Liver (tissue), 9 donors: ENCODE measurements around the gene MALRD1. TPM values are rescaled to one million over a fixed set of nuclear protein-coding genes. Genes with fewer than 3 reads are reported as not detected.

Experiments
- DNase-seq: peaks from one replicate; pipeline ENCODE4 v3.0.0-alpha.2; 2017; ENCODE audit warnings: low spot score
- H3K27ac ChIP-seq, 2 donors: one replicate each; pipeline ENCODE4 v1.7.0; 2013; ENCODE audit warnings: inconsistent platforms in 2 of 2, low read length in 2 of 2, control low read depth in 1 of 2, low read depth in 1 of 2, mild to moderate bottlenecking in 1 of 2
- H3K27me3 ChIP-seq, 4 donors: one replicate each; pipeline versions ENCODE4 v1.6.1 to v1.7.0; 2013; ENCODE audit warnings: low read length in 3 of 4, inconsistent platforms in 1 of 4, mild to moderate bottlenecking in 1 of 4, moderate library complexity in 1 of 4; ENCODE audit not compliant: control insufficient read depth in 4 of 4, insufficient read depth in 4 of 4
- H3K36me3 ChIP-seq, 4 donors: one replicate each; pipeline versions ENCODE4 v1.6.1 to v1.7.0; 2013; ENCODE audit warnings: low read length in 3 of 4, mild to moderate bottlenecking in 3 of 4, low read depth in 1 of 4, moderate library complexity in 1 of 4; ENCODE audit not compliant: control insufficient read depth in 4 of 4, insufficient read depth in 3 of 4
- H3K4me1 ChIP-seq, 4 donors: one replicate each; pipeline versions ENCODE4 v1.6.1 to v1.7.0; 2013; ENCODE audit warnings: low read length in 3 of 4, mild to moderate bottlenecking in 3 of 4, moderate library complexity in 1 of 4; ENCODE audit not compliant: control insufficient read depth in 4 of 4, insufficient read depth in 4 of 4
- H3K4me3 ChIP-seq, 3 donors: one replicate each; pipeline versions ENCODE4 v1.6.1 to v1.7.0; 2013; ENCODE audit warnings: low read length in 3 of 3, control low read depth in 1 of 3, low read depth in 1 of 3, mild to moderate bottlenecking in 1 of 3
- H3K9ac ChIP-seq, 2 donors: one replicate each; pipeline ENCODE4 v1.7.0; 2013; ENCODE audit warnings: low read length in 2 of 2, mild to moderate bottlenecking in 2 of 2, moderate library complexity in 2 of 2, control low read depth in 1 of 2, low read depth in 1 of 2
- H3K9me3 ChIP-seq, 4 donors: one replicate each; pipeline versions ENCODE4 v1.6.1 to v1.7.0; 2013; ENCODE audit warnings: low read length in 3 of 4; ENCODE audit not compliant: control insufficient read depth in 4 of 4
- EGR1 ChIP-seq, 2 donors: IDR thresholded peaks; 2 replicates each; pipeline ENCODE4 v1.6.1; 2016 to 2018; ENCODE audit warnings: antibody characterized with exemption in 2 of 2, low read depth in 2 of 2
- FOXA1 ChIP-seq: IDR thresholded peaks from 2 replicates; pipeline ENCODE4 v1.6.1; 2016; ENCODE audit warnings: antibody characterized with exemption
- FOXA2 ChIP-seq: IDR thresholded peaks from 2 replicates; pipeline ENCODE4 v1.6.1; 2016; ENCODE audit warnings: antibody characterized with exemption
- GABPA ChIP-seq, 2 donors: IDR thresholded peaks in 1 of 2; conservative IDR thresholded peaks in 1 of 2; 2 replicates each; pipeline ENCODE4 v1.6.1; 2016; ENCODE audit warnings: antibody characterized with exemption in 2 of 2, mild to moderate bottlenecking in 1 of 2, moderate library complexity in 1 of 2
- HNF4A ChIP-seq, 2 donors: conservative IDR thresholded peaks; 2 replicates each; pipeline ENCODE4 v1.6.1; 2016; ENCODE audit warnings: antibody characterized with exemption in 2 of 2, mild to moderate bottlenecking in 2 of 2
- HNF4G ChIP-seq: IDR thresholded peaks from 2 replicates; pipeline ENCODE4 v1.6.1; 2016; ENCODE audit warnings: antibody characterized with exemption
- RAD21 ChIP-seq, 2 donors: IDR thresholded peaks; 2 replicates each; pipeline ENCODE4 v1.6.1; 2016; ENCODE audit warnings: antibody characterized with exemption in 2 of 2, mild to moderate bottlenecking in 2 of 2
- RXRA ChIP-seq, 2 donors: IDR thresholded peaks; 2 replicates each; pipeline ENCODE4 v1.6.1; 2017 to 2018; ENCODE audit warnings: antibody characterized with exemption in 2 of 2, mild to moderate bottlenecking in 1 of 2
- SP1 ChIP-seq: IDR thresholded peaks from 2 replicates; pipeline ENCODE4 v1.6.1; 2018; ENCODE audit warnings: antibody characterized with exemption, mild to moderate bottlenecking
- TAF1 ChIP-seq: conservative IDR thresholded peaks from 2 replicates; pipeline ENCODE4 v1.6.1; 2016; ENCODE audit warnings: antibody characterized with exemption, mild to moderate bottlenecking
- YY1 ChIP-seq: IDR thresholded peaks from 2 replicates; pipeline ENCODE4 v1.6.1; 2016; ENCODE audit warnings: antibody characterized with exemption, mild to moderate bottlenecking
- ZBTB33 ChIP-seq: IDR thresholded peaks from 2 replicates; pipeline ENCODE4 v1.6.1; 2016; ENCODE audit warnings: antibody characterized with exemption
- WGBS: extraction: QIAGEN DNeasy Blood & Tissue Kit; methylation state at CpG from one replicate; pipeline ENCODE4 v1.1.7; 2013; 5-methylcytosine and 5-hydroxymethylcytosine counted together
- polyA plus RNA-seq, 2 donors: library from polyadenylated mRNA; stranded (reverse) in 1 of 2; unstranded in 1 of 2; fragments of 200-250 nt in 1 of 2; fragments of >200 nt in 1 of 2; fragmentation: Nextera tagmentation in 1 of 2; extraction: Ambion mirVana in 1 of 2; gene quantifications; one replicate each; pipeline versions ENCODE4 v1.2.1 to v1.2.3, GENCODE V29; 2013 to 2015
- total RNA-seq, 2 donors: library from RNA; depleted of rRNA; stranded (reverse); fragments of >200 nt; gene quantifications; one replicate each; pipeline ENCODE4 v1.2.3, GENCODE V29; 2014
- TF ChIP-seq, protein P1 (sequence below): fragments of 150-350 bp; IDR thresholded peaks from 2 replicates; pipeline ENCODE4 v1.5.1; 2017; ENCODE audit warnings: improper control_type of control experiment, low read depth, low read length; ENCODE audit not compliant: missing input control
- TF ChIP-seq, protein P2 (sequence below): IDR thresholded peaks from 2 replicates; pipeline ENCODE4 v1.6.1; 2016; ENCODE audit warnings: antibody characterized with exemption
- TF ChIP-seq, protein P3 (sequence below): IDR thresholded peaks from 2 replicates; pipeline ENCODE4 v1.6.1; 2016; ENCODE audit warnings: antibody characterized with exemption
- donor health status: healthy.
- donor health status: healthy.
- donor health status: healthy.
- donor health status: healthy.
- donor health status: healthy.

MALRD1 gene
- total and polyA plus RNA-seq, 4 donors, result 0.37 to 0.59 TPM; not detected in 2

- TF ChIP-seq FOXA1, result no peak
- TF ChIP-seq ZBTB33, result no peak
- TF ChIP-seq, protein P1, sequence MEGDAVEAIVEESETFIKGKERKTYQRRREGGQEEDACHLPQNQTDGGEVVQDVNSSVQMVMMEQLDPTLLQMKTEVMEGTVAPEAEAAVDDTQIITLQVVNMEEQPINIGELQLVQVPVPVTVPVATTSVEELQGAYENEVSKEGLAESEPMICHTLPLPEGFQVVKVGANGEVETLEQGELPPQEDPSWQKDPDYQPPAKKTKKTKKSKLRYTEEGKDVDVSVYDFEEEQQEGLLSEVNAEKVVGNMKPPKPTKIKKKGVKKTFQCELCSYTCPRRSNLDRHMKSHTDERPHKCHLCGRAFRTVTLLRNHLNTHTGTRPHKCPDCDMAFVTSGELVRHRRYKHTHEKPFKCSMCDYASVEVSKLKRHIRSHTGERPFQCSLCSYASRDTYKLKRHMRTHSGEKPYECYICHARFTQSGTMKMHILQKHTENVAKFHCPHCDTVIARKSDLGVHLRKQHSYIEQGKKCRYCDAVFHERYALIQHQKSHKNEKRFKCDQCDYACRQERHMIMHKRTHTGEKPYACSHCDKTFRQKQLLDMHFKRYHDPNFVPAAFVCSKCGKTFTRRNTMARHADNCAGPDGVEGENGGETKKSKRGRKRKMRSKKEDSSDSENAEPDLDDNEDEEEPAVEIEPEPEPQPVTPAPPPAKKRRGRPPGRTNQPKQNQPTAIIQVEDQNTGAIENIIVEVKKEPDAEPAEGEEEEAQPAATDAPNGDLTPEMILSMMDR, result no peak
- no peak for TF ChIP-seq RAD21 (IDR thresholded peaks at IDR 0.05)
- TF ChIP-seq GABPA (IDR thresholded peaks at IDR 0.05 in 1 of 2, conservative IDR thresholded peaks at IDR 0.05 in 1 of 2), result no peak
- TF ChIP-seq SP1, result no peak
- TF ChIP-seq, protein P2, sequence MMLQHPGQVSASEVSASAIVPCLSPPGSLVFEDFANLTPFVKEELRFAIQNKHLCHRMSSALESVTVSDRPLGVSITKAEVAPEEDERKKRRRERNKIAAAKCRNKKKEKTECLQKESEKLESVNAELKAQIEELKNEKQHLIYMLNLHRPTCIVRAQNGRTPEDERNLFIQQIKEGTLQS, result no peak
- no peak for TF ChIP-seq YY1
- no peak for TF ChIP-seq HNF4G
- no peak for TF ChIP-seq TAF1
- TF ChIP-seq, protein P3, sequence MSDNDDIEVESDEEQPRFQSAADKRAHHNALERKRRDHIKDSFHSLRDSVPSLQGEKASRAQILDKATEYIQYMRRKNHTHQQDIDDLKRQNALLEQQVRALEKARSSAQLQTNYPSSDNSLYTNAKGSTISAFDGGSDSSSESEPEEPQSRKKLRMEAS, result no peak
Measured at GRCh38 chr10:19408924-19409323, 360.3 kb downstream of the MALRD1 start.

GRCh38 chr10:19411119-19411518 lies 362.5 kb downstream of the MALRD1 start:
- Histone ChIP-seq H3K4me3 (no peak overlapping the region), H3K27ac (no peak overlapping the region), H3K36me3 (no peaks in the 10 kb centered on the region), H3K27me3 (no peaks in the 10 kb centered on the region), H3K9me3 (no peaks in the 10 kb centered on the region), H3K9ac (no peak overlapping the region), H3K4me1 (peaks cover 0 to 8% (median 0%) of the 10 kb centered on the region in 4 donors)
- DNase-seq, result no peak
- WGBS, result 82% methylated on average over 2 of the region's 2 CpGs
- no peak for TF ChIP-seq TAF1
- no peak for TF ChIP-seq EGR1 (IDR thresholded peaks at IDR 0.05; ENCODE audit: low read depth in 2 of 2)
- TF ChIP-seq RXRA (IDR thresholded peaks at IDR 0.05), result no peak
- TF ChIP-seq GABPA (IDR thresholded peaks at IDR 0.05 in 1 of 2, conservative IDR thresholded peaks at IDR 0.05 in 1 of 2), result no peak
- no peak for TF ChIP-seq HNF4G
- no peak for TF ChIP-seq FOXA2
- TF ChIP-seq, protein P3, result no peak

More at GRCh38 chr10:19408924-19409323, 360.3 kb downstream of the MALRD1 start:
- Histone ChIP-seq H3K36me3 (no peaks in the 10 kb centered on the region), H3K27me3 (no peaks in the 10 kb centered on the region), H3K4me1 (no peaks in the 10 kb centered on the region), H3K27ac (no peak overlapping the region), H3K9me3 (no peaks in the 10 kb centered on the region), H3K4me3 (no peak overlapping the region), H3K9ac (no peak overlapping the region)
- 85% methylated on average over 1 of the region's 1 CpG for WGBS
- no peak for DNase-seq

DNA sequence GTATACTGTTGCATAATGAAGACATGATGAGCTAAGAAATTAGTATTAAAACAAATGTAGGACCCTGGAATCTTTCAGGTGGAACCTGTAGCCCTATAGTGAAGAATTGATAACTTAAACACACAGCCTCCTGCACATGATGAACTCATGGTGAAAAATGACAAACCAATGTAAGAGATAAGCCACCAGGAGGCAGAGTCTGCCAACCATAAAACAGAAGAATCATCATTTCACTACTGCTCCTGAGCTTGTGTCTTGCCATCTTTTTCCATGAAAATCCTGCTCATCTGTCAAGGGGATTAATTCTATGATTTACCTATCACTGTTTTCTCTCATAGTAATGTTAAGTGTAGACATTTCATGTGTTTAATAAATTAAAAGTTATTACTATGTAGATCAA lies 363.9 kb downstream of the MALRD1 start:
- H3K27ac ChIP-seq, result no peak overlapping the region
- H3K4me1 ChIP-seq, result peaks cover 0 to 12% (median 0%) of the 10 kb centered on the region in 4 donors
- H3K9ac ChIP-seq, result no peak overlapping the region
- no peak for DNase-seq
- H3K27me3 ChIP-seq, result no peaks in the 10 kb centered on the region
- no peaks in the 10 kb centered on the region for H3K36me3 ChIP-seq
- no peak for TF ChIP-seq ZBTB33
- no peak for TF ChIP-seq HNF4A (conservative IDR thresholded peaks at IDR 0.05)
- TF ChIP-seq, protein P1, result peak; percentile 38
- no peak for TF ChIP-seq HNF4G
- no peak for TF ChIP-seq TAF1
- peak; percentile 73 to 83 for TF ChIP-seq RAD21 (IDR thresholded peaks at IDR 0.05)
- TF ChIP-seq, protein P2, result no peak
- TF ChIP-seq GABPA (IDR thresholded peaks at IDR 0.05 in 1 of 2, conservative IDR thresholded peaks at IDR 0.05 in 1 of 2), result no peak
- H3K9me3 ChIP-seq, result no peaks in the 10 kb centered on the region
- H3K4me3 ChIP-seq, result no peak overlapping the region
